Measurements from ENCODE around the gene ZBTB45. TPM values are rescaled to one million over a fixed set of nuclear protein-coding genes. Genes with fewer than 3 reads are reported as not detected.
"Not testable (repeated sequence)": the region's sequence is repeated elsewhere in the genome, so short reads cannot be mapped to it uniquely, and the experiment has no call there.

ZBTB45 gene
- total RNA-seq, 1 donor from 2014 or later = 23.7 TPM

DNA sequence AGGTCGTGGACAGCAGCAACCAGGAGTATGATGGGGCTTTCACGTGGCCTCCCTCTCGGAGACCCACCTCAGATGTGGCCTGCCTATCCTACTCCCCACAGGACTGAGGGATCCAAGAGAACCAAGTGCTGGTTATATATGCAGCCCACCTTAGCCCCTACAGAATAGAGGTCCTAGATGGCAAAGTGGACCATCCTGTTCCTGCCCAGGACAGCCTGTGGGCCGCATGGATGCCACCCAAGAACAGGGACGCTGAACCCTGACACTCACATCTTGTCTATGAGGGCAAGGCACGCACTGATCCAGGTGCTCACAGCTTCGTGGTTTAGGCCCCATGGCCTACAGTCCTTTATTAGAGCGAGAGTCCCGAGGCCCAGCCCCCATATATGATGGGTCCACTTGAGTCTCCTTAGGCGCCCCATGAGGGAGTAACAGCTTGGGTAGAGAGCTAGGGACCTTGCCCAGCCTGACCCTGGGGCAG is 6.4 kb downstream of the ZBTB45 start:
- TF ChIP-seq, protein P1, sequence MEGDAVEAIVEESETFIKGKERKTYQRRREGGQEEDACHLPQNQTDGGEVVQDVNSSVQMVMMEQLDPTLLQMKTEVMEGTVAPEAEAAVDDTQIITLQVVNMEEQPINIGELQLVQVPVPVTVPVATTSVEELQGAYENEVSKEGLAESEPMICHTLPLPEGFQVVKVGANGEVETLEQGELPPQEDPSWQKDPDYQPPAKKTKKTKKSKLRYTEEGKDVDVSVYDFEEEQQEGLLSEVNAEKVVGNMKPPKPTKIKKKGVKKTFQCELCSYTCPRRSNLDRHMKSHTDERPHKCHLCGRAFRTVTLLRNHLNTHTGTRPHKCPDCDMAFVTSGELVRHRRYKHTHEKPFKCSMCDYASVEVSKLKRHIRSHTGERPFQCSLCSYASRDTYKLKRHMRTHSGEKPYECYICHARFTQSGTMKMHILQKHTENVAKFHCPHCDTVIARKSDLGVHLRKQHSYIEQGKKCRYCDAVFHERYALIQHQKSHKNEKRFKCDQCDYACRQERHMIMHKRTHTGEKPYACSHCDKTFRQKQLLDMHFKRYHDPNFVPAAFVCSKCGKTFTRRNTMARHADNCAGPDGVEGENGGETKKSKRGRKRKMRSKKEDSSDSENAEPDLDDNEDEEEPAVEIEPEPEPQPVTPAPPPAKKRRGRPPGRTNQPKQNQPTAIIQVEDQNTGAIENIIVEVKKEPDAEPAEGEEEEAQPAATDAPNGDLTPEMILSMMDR (conservative IDR thresholded peaks at IDR 0.05; ENCODE audit: low read depth, low read length) = no peak
- H3K4me3 ChIP-seq (ENCODE audit: low read depth, low read length) = peak overlapping the region; percentile 66
- no peak for DNase-seq (ENCODE audit: low read depth)

DNA sequence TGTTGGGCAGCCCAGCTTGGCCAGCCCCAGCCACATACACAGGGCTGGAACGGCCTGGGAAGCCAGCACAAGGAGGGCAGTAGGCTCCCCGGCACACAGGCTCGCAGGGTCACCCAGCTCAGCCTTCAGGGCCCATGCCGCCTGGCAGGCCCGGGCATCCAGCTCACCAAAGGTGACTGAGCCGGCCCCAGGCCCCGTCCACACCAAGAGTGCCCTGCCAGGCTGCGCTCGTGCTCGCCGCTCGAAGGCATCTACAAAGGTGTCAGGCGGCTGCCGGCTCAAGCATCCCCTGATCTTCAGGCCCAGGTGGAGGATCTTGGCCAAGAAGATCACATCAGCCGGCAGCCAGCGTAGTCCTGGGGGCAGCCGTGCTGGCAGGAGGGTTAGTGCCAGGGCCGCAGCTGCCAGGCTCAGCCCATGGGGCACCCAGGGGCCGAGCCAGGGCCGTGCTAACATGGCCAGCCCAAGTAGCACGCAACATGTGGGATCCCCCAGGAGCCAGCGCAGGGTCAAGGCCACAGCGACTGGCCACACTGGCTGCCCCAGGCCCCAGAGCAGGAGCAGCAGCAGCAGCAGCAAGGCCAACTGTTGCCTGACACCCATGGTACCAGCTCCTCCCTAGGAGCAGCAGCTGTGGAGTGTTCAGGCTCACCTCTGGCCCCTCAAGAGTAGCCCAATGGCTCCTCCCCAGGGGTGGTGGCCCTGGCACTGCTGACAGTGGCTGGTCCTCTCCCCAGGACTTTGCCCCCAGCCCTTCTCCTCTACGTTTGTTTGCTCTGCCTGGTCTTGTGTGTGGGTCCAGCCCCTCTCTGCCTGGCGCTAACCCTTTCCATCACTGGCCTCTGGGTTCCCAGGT is 8.0 kb downstream of the ZBTB45 start, which contains the start of gene SLC27A5:
Gene SLC27A5 (minus strand): TSS at position 640 of the 856 bp plus-strand sequence. CDS start 37 bp downstream, at position 603.
- no peak for DNase-seq (ENCODE audit: low read depth)
- H3K4me3 ChIP-seq (ENCODE audit: low read depth, low read length) = no peak within 1 kb of the TSS
- TF ChIP-seq, protein P1 (conservative IDR thresholded peaks at IDR 0.05; ENCODE audit: low read depth, low read length) = no peak

DNA sequence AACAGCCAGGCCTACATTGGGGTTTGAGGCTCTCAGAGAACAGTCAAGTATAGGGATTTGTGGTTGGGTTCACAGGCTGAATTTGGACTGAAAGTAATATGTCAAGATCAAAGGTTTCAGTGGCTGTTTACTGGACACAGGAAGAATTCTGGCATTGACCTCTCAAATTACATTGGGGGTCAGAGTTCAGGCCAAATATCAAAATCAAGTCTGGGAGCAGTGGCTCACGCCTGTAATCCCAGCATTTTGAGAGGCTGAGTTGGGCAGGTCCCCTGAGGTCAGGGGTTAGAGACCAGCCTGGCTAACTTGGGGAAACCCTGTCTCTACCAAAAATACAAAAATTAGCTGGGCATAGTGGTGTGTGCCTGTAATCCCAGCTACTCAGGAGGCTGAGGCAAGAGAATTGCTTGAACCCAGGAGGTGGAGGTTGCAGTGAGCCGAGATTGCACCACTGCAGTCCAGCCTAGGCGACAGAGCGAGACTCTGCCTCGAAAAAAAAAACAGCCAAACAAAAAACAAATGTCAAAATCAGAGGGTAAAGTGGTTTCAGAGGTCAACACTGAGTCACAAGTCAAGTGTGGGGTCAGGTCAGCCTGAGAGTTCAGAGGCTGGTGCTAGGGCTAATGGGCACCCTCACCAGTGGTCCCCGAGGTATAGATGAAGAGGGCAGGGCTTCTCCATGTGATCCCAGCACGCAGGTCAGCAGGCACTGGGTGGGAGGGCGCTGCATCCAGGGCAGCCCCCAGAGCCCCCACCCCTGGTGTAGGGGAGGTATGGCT is 9.3 kb downstream of the ZBTB45 start:
- H3K4me3 ChIP-seq (ENCODE audit: low read depth, low read length) = no peak overlapping the region
- TF ChIP-seq, protein P1 (conservative IDR thresholded peaks at IDR 0.05; ENCODE audit: low read depth, low read length) = no peak
- DNase-seq (ENCODE audit: low read depth) = no peak

DNA sequence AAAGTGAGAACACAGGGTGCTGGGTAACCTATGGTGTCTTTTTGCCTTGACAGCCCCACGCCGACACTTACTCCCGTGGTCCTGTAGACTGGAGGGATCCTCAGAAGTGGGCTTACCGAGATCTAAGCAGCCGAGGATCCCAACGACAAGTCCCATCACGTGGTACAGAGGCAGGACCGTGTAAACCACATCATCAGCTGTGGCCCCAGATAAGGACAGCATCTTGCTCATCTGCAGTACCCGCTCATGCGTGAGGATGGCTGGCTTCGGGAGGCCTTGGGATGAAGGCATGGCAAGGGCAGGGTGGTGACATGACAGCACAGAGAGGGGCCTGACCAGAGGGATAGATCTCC is 9.9 kb downstream of the ZBTB45 start:
- DNase-seq (ENCODE audit: low read depth) = no peak
- H3K4me3 ChIP-seq (ENCODE audit: low read depth, low read length) = no peak overlapping the region
- TF ChIP-seq, protein P1 (conservative IDR thresholded peaks at IDR 0.05; ENCODE audit: low read depth, low read length) = no peak

DNA sequence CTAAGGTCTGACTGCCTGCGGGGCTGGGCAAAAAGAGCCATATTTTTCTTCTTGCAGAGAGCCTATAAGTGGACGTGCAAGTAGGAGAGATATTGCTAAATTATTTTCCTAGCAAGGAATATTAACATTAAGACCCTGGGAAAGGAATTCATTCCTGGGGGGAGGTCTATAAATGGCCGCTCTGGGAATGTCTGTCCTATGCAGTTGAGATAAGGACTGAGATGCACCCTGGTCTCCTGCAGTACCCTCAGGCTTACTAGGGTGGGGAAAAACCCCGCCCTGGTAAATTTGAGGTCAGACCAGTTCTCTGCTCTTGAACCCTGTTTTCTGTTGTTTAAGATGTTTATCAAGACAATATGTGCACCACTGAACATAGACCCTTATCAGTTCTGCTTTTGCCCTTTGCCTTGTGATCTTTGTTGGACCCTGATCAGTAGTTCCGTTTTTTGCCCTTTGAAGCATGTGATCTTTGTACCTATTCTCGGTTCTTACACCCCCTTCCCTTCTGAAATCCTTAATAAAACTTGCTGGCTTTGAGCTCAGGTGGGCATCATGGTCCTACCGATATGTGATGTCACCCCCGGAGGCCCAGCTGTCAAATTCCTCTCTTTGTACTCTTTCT is 11.9 kb downstream of the ZBTB45 start:
- not testable (repeated sequence) for DNase-seq (ENCODE audit: low read depth); H3K4me3 ChIP-seq (ENCODE audit: low read depth, low read length)

DNA sequence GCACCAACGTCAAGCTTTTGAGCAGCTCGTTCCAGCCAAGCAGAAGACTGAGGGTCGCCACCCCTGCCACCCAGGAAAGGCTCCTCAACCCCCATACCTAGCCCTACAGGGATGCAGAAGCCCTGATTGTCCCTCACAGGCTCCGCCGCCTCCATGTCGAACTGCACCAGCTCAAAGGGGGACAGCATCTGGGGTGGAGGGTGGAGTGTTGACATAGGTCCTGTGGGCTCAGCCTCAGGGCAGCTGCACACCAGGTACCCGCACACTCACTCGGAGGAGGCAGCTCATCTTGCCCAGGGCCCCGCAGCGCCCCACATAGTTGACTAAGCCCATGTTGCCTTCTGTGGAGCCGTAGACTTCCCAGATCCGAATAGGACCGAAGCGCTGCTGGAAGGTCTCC is 19.4 kb downstream of the ZBTB45 start:
- TF ChIP-seq, protein P1 (conservative IDR thresholded peaks at IDR 0.05; ENCODE audit: low read depth, low read length) = no peak
- no peak for DNase-seq (ENCODE audit: low read depth)
- H3K4me3 ChIP-seq (ENCODE audit: low read depth, low read length) = peak overlapping the region; percentile 75
